ENCODE data around the gene CD3G.
"Not testable (repeated sequence)": the region's sequence is repeated elsewhere in the genome, so short reads cannot be mapped to it uniquely, and the experiment has no call there.

Gene CD3G

DNA sequence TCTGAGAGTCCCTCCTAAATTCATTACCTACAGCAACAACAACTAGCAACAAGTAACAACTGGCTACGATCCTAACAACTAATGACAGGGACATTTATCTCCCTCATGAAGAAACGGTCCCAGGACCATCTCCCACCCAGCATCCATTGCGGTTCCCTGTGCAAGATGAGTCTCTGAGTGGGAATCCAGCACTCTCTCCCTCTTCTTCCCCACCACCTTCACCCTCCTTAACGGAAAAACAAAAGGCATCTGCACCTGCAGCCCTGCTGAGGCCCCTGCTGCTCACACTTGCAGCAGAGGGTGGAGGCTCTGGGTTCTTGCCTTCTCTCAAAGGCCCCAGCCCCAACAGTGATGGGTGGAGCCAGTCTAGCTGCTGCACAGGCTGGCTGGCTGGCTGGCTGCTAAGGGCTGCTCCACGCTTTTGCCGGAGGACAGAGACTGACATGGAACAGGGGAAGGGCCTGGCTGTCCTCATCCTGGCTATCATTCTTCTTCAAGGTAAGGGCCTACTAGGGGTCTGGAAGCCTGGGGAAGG, at the start of gene CD3G:
Gene CD3G (plus strand): TSS at position 364 of the 535 bp plus-strand sequence. CDS start 80 bp downstream, at position 444.
- peak; percentile 63 for DNase-seq (ENCODE audit: low read depth)

DNA sequence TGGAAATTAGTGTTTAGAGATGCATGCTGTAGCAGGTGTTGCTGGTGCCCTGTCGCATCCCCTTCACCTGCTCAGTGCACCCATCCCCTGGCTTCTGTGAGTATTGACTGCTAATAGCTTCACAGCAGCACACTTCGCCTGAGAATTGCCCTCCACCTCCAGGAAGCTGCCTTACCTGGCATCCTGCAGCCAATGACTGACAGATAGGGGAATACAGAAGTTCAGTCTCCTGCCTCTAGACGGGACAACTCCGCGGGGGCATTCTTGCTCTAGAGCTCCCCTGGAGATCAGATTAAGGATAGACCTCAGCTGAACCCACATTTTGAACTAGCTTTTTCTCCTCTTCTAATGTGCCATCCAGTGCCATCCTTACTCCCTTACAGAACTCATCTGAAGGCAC, 48.9 kb upstream of the CD3G start:
- no peak for DNase-seq (ENCODE audit: low read depth)

DNA sequence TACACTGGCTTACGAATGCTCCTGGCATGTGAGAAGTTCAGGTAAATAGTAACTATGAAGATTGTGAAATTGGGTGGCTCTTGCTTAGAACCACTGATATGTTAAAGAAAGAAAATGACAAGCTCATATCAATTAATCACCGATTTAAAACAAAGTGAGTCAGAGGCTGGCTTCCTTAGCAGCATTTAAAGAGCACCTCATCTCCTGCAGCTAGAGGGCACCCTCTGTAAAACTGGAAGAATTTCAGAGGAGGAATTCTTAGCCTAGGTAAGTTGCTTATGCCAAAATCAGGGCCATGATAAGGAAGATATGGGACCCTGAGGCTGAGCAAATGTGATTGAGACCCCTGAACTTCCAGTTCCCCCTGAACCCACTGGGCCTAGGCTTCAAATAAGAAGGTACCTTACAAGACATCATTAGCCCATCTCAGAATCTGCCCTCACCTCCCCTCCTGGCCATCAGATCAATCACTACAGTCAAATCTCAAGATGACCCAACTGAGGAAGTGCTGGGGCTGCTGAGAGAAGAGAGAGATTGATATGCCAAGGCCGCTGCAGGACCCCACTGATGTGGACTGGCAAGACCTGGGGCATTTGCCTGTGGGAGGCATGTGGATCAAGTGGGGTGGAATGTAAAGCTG, 48.2 kb upstream of the CD3G start:
- peak; percentile 43 for DNase-seq (ENCODE audit: low read depth)

DNA sequence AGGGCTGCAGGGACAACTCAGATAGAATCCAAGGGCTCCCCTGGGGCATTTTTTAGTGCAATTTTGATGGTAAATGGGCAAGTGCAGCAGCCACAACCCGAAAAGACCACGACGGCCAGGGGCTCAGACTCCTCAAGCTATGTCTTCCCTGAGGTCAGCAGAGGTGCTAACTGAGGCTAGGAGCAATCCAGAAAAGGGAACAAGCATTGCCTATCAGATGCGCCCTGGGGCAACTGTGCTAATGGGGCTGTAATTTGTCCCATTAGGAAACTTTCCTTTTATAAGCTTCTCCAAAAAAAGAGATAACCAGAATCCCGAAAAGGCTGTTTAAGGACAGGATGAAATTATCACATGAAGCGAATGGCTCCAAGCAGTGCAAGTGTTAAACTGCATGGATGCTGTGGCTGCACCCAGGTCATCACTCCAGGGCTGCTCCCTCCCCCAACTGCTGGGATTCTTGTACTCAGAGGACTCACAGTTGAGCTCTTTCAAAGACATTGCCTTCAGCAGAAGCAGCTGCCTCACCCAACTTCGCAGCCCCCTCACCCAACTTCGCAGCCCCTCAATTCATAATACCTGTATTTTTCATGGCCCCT, 42.4 kb upstream of the CD3G start:
- no peak for DNase-seq (ENCODE audit: low read depth)

DNA sequence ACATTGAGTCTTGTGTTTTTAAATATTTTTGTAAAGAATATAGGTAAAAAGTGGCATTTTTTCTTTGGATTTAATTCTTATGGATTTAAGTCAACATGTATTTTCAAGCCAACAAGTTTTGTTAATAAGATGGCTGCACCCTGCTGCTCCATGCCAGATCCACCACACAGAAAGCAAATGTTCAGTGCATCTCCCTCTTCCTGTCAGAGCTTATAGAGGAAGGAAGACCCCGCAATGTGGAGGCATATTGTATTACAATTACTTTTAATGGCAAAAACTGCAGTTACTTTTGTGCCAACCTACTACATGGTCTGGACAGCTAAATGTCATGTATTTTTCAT, 39.9 kb upstream of the CD3G start:
- no peak for DNase-seq (ENCODE audit: low read depth)

DNA sequence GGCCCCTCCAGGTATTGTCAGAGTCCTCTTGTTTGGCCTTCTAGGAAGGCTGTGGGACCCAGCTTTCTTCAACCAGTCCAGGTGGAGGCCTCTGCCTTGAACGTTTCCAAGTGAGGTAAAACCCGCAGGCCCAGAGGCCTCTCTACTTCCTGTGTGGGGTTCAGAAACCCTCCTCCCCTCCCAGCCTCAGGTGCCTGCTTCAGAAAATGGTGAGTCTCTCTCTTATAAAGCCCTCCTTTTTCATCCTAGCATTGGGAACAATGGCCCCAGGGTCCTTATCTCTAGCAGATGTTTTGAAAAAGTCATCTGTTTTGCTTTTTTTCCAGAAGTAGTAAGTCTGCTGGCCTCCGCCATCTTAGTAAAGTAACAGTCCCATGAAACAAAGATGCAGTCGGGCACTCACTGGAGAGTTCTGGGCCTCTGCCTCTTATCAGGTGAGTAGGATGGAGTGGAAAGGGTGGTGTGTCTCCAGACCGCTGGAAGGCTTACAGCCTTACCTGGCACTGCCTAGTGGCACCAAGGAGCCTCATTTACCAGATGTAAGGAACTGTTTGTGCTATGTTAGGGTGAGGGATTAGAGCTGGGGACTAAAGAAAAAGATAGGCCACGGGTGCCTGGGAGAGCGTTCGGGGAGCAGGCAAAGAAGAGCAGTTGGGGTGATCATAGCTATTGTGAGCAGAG, 39.4 kb upstream of the CD3G start, which contains the start of gene CD3E:
Gene CD3E (plus strand): TSS at position 163 of the 681 bp plus-strand sequence. CDS start 223 bp downstream, at position 386.
- peak; percentile 51 for DNase-seq (ENCODE audit: low read depth)

DNA sequence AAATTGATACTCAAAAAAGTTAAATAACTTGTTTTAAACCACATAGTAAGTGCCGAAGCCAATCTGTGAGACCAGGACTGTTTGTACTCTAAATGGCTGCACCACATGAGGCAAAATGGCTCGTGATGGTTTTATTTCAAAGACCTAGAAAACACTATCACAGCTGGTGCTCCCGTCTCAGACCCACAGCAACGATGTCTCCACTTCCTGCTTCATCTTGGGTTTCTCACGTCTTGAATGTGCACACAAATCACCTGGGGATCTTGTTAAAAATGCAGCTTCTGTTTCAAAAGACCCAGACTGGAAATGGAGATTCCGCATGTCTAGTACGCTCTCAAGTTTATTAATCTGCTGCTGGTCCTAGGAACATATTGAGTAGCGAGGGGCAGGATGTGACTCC, 38.4 kb upstream of the CD3G start:
- DNase-seq (ENCODE audit: low read depth), result peak; percentile 27

DNA sequence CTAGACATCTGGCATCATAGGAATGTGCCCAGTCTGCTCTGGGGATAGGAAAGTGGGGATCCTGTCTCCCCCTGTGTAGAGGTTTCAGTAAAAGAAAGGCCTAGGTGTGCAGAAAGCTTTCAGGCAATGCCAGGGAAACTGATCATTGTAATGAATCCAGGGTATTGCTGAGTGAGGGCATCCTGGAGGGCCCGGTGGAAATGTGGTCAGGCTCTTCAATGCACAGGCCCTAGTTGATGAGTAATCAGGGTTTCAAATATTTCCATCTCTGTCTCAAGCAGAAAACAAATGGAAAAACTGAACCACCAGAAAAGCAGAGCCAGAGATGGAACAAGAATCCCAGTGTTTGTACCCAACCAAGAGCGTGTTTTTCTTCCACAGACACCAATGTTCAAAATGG, 37.6 kb upstream of the CD3G start:
- peak; percentile 32 for DNase-seq (ENCODE audit: low read depth)

DNA sequence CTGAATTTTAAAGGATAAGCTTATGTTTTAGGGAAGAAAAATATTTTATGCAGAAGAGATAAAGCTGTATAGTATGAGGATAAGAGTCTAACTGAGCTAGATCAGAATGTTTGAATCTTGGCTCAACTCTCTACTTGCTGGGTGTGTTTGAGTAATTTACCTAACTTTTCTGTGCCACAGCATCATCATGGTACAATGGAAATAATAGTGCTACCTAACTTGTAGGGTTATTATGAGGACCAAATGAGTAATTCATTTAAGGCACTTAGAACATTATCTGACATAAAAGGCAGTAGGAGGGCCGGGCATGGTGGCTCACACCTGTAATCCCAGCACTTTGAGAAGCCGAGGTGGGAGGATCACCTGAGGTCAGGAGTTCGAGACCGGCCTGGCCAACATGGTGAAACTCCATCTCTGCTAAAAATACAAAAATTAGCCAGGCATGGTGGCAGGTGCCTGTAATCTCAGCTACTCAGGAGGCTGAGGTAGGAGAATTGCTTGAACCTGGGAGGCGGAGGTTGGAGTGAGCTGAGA, 35.1 kb upstream of the CD3G start:
- not testable (repeated sequence) for DNase-seq (ENCODE audit: low read depth)

DNA sequence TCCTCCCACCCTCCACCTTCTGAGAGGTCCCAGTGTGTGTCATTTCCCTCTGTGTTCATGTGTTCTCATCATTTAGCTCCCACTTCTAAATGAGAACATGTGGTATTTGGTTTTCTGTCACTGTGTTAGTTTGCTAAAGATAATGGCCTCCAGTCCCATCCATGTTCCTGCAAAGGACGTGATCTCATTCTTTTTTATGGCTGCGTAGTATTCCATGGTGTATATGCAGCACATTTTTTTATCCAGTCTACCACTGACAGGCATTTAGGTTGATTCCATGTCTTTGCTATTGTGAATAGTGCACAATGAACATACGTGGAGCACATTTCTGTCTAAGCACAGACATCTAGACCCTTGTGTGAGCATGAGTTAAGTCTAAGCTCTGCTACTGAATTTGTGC, 33.9 kb upstream of the CD3G start:
- no peak for DNase-seq (ENCODE audit: low read depth)

DNA sequence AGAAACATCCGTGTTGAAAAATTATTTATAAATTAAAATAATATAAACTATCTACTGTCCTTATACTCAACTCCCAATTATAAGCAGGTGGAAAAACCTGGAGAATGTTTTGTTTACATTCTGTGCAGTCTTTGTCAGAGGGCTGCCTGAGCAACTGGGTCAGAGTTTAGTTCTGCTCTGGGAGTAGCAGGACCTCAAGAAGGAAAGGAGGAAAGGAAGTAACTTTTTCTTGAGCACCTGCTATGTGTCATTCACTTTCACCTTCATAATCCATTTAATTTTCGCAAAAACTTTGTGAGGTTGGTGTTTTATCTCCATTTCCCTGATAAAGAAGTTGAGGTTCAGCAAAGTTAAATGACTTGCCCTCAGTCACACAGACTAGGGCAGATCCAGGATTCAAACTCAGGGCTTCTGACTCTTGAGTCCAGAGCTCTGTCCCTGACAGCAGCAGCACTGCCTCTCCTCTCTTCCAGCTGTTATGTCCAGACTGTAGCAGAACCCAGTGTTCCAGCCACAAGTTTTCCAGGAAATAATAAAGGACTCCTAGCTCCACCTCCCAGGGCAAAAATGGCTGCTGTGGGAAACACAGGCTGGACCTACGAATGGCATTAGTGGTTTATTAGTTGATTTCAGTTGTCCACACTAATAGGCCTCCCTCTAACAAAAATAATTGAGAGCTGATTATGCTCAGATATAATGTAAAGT, 33.2 kb upstream of the CD3G start:
- DNase-seq (ENCODE audit: low read depth), result no peak

DNA sequence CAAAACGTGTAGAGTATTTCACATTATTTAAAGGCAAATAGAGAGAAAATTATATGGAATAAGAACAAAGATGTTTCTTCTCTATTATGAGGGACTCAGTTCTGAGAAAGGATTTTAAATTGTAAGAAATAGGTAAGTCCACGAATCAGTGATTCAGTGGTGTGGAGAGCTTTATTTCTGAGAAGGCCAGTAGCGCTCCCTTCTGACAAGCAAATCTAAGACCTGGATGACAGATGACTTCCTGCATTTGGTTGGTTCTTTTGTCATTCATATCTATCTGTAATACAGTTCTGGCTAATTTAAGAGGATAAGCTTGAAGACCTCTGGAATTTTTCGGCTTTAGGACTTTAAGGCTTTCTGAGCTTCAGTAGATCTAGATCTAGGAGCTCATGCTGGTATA, 32.6 kb upstream of the CD3G start:
- DNase-seq (ENCODE audit: low read depth), result no peak

DNA sequence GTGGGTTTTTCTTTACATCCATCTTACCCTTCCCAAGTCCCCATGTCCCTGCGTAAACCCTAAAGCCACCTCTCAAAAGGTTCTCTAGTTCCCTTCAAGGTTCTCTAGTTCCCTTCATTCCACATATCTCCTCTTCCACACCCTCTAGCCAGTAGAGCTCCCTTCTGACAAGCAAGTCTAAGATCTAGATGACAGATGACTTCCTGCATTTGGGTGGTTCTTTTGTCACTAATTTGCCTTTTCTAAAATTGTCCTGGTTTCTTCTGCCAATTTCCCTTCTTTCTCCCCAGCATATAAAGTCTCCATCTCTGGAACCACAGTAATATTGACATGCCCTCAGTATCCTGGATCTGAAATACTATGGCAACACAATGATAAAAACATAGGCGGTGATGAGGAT, 31.8 kb upstream of the CD3G start:
- DNase-seq (ENCODE audit: low read depth), result no peak

DNA sequence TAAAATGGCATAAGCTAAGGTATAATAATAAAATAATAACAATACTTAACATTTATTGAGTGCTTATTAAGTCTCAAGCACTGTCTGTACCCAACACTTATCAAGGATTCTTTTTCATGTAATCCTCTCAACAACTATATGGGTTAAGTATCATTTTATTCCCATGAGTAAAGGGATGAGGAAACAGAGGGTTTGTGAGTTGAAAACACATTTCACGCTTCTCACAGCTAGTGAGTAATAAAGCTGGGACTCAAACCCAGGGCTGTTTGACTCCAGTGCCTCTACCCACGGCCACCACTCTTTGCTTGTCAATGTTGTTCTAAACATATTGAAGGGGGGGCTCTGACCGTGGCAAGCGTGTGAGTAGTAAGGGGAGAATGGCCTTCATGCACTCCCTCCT, 30.9 kb upstream of the CD3G start:
- no peak for DNase-seq (ENCODE audit: low read depth)

DNA sequence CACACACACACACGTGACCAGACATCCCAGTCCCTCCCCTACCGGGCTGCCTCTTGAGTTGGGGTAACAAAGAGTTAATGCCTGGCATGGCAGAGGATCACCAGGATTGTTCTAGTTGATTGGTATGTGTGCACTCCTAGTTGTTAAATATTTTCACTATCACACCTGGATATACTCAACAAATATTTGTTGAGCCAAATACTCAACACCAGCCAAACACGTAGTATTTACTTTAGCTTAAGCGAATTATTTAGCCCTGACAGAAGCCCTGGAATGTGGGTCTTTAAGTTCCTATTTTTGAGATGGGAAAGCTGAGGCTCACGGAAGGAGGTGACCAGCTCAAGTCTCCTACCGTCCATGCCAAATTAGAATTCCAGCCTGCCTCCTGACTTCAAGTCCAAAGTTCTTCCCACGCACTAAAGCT, 29.1 kb upstream of the CD3G start:
- DNase-seq (ENCODE audit: low read depth), result no peak

DNA sequence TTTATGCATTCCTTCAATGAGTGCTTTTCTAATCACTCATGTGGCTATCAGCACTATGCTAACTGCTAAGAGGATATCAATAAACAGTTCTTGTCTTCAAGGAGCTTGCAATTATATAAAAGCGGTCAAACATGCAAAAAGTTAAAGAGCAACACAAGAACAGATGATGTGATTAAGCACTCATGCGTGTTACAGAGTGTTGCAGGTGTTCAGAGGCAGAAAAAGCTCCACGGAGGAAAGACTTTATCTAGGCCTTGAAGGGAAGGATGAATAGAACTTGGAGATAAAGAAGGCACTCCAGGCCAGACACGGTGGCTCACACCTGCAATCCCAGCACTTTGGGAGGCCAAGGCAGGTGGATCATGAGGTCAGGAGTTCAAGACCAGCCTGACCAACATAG, 26.0 kb upstream of the CD3G start:
- DNase-seq (ENCODE audit: low read depth), result no peak

DNA sequence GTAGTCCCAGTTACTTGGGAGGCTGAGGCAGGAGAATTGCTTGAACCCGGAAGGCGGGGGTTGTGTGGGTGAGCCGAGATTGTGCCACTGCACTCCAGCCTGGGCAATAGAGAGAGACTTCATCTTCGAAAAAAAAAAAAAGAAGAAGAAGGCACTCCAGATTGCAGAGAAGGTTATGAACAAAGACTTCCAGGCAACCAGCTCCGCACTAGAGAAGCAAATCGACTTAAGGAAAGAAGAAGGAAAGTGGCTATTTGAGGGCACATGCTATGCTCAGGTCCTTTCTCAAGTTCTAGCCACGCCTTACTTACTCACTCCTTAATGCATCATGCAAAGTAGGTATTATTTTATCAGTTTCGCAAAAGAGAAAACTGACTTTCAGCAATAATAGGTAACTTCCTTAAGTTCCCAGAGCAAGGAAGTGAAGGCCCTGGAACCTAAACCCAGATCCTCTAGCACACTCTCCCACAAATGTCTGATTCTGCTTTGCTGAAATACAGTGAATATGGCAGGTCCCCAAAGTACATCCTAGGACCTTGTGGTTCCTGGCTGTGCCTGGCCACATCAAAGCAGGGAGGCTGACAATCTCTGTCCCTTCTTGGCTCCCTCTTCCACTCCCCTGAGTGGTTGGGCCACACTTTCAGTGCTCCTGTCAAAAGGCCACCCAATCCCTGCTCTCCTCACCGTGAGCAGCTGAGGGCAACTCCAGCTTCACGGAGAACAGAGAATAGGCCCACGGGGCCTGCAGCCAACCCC, 25.4 kb upstream of the CD3G start:
- DNase-seq (ENCODE audit: low read depth), result no peak

DNA sequence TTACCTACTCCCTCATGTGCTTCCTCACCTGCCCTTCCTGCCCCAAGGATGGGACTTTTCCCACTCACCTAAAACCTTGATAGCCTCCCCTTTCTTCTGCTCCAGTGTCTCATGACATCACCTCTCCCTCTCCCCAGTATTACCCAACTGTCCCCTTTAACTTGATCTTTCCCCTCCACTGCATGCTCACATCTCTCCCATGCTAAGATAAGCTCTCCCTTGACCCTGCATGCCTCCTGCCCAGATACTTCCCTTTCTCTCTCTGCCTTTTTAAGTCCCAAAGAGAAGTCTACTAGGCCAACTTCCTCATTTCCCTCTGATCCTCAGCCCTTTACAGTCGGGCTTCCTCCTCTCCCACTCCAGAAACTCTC, 24.8 kb upstream of the CD3G start:
- DNase-seq (ENCODE audit: low read depth), result no peak

DNA sequence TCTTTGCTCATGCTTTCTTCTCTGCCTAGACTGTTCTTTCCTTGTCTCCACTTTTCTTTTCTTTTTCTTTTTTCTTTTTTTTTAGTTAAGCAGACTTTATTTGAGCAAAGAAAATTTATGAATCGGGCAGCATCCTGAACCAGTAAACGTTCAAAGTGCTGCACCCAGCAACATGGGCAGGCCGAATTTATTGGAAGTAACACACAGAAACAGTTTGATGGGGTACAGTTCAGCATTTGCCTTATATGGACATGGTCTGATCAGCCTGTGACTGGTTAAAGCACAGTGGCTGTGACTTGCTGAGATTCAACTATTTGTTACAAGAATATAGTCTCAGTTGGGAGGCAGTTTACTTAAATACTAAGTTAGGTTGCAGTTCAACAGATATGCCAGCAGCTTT, 23.6 kb upstream of the CD3G start:
- no peak for DNase-seq (ENCODE audit: low read depth)

DNA sequence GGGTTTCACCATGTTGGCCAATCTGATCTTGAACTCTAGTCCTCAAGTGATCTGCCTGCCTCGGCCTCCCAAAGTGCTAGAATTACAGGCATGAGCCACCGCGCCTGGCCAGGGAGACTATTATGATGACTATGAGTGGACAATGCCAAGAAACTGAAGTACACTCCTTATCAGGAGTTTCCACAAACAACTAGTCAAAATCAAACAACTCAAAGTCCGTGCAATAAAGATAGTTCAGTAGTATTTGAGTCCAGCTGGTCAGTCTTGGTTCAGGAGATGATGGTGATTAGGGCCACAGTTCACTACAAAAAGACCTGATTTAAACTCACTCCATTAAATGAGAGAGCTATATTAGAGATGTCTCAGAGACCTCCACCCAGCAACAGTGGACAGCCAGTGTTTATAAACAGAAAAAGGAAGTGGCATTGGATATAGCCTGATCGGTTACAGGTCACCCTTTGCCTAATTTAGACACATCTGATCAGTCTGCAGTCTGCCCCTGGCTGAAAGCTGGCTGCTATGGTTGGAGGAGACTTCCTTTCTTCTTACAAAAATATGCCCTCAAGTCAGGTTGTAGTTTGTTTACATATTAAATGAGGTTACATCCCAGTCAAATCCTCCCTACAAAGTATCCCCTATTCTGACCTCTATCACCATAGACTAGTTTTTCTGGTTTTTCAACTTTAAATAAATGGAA, 22.6 kb upstream of the CD3G start:
- no peak for DNase-seq (ENCODE audit: low read depth)

DNA sequence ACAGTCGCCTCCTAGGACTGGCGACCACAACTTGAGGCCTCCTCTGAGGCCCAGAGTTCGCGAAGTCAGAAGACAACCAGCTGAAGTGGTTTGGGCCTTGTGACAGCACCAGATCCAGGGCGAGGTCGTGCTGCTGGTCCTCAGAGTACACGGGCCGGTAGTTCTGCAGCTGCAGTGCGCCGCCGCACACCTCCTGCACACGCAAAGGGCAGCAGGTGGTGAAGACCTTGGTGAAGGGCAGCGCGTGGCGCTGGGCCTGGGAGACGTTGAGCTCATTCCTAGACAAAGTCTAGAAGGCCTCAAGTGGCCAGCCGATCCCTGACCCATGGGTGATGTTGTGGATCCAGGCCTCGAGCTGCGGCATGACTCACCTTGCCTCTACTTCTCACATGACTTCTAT, 21.4 kb upstream of the CD3G start:
- DNase-seq (ENCODE audit: low read depth), result no peak

Measured in activated T-cell treated with anti-CD3 and anti-CD28 coated beads for 1 hour (primary cell).